ENCODE results near the gene RHBDD2. TPM values are rescaled to one million over a fixed set of nuclear protein-coding genes. Genes with fewer than 3 reads are reported as not detected.
A peak's percentile ranks its signal among the peaks of the same experiment; 100 is the strongest.
"Not testable (repeated sequence)": the region's sequence is repeated elsewhere in the genome, so short reads cannot be mapped to it uniquely, and the experiment has no call there.

RHBDD2 gene
- total and polyA plus RNA-seq, 9 donors, result 9.1 to 27.2 (median 20.9) TPM

DNA sequence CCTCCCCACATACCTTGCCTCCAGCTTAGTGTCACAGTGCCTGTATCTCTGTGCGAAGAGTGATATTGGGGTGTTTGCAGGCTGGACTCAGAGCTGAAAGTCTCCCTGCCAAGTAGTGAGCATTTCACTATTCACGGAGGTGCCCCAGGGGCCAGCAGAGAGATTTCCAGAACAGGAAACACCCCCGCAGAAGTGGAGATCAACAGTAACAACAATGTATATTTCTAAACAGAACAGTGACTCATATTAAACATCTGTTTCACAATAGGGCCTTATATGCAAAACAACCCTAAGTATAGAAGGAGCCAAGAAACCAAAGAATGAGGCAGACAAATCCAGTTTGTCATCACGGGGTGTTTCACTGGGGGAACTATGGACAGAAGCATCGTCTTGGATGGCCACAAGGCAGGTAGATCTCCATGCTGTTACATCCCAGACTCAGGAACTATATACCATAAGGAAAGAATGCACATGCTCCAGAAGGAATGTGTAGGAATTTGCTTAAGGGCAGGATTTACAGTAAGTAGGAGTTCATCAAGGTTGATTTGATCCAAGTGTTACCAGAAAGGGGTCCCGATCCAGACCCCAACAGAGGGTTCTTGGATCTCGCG, 35.9 kb upstream of the RHBDD2 start:
- peak; percentile 91 for DNase-seq
- 59% methylated on average over 3 of the region's 8 CpGs for WGBS (ENCODE audit: insufficient coverage)
- H3K9me3 ChIP-seq (replicated peaks; ENCODE audit: control insufficient read depth, low read depth, low read length), result no peaks in the 10 kb centered on the region
- H3K27me3 ChIP-seq (ENCODE audit: control insufficient read depth, insufficient read depth, low read length), result no peaks in the 10 kb centered on the region
- no peaks in the 10 kb centered on the region for H3K36me3 ChIP-seq (ENCODE audit: control insufficient read depth, insufficient read depth, low read length)
- H3K4me3 ChIP-seq (ENCODE audit: low read length), result no peak overlapping the region
- H3K27ac ChIP-seq (ENCODE audit: low read length), result peak overlapping the region; percentile 91
- H3K4me1 ChIP-seq (ENCODE audit: control insufficient read depth, insufficient read depth, low read length), result peaks cover 13% of the 10 kb centered on the region

DNA sequence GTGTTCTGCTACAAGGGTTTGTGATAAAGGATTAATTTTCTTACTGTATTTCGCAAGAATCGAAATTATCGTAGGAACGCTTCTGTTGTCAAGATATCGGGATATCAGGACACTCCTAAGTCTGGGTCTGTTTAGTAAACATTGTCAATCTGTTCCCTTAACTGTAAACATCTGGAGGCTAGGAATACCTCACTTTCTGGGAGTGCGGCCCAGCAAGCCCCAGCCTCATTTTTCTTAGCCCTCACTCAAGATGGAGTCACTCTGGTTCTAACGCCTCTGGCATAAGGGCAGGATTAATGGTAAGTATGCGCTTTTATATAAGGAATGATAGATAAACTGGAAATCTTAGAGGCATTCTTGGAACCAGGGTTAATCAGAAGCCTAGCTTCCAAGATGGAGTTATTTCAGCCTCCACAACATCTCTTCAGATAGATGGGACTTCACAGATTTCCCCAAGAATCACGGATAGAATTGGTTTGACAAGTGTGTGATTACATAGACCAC, 35.2 kb upstream of the RHBDD2 start:
- DNase-seq, result peak; percentile 17
- H3K4me3 ChIP-seq (ENCODE audit: low read length), result no peak overlapping the region
- no peaks in the 10 kb centered on the region for H3K27me3 ChIP-seq (ENCODE audit: control insufficient read depth, insufficient read depth, low read length)
- H3K9me3 ChIP-seq (replicated peaks; ENCODE audit: control insufficient read depth, low read depth, low read length), result no peaks in the 10 kb centered on the region
- WGBS (ENCODE audit: insufficient coverage), result no CpG with 5 or more reads among the region's 9 CpGs
- peak overlapping the region; percentile 83 for H3K27ac ChIP-seq (ENCODE audit: low read length)
- peaks cover 13% of the 10 kb centered on the region for H3K4me1 ChIP-seq (ENCODE audit: control insufficient read depth, insufficient read depth, low read length)
- H3K36me3 ChIP-seq (ENCODE audit: control insufficient read depth, insufficient read depth, low read length), result no peaks in the 10 kb centered on the region

DNA sequence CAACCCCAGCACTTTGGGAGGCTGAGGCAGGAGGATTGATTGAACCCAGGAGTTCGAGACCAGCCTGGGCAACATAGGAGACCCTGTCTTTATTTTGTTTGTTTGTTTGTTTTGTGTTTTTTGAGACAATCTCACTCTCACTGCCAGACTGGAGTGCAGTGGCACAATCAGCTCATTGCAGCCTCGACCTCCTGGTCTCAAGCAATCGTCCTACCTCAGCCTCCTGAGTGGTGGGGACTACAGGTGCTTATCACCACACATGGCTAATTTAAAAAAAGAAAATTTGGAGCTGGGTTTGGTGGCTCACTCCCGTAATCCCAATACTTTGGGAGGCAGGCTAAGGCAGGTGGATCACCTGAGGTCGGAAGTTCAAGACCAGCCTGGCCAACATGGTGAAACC, 34.7 kb upstream of the RHBDD2 start:
- Histone ChIP-seq H3K36me3 (ENCODE audit: control insufficient read depth, insufficient read depth, low read length) (no peaks in the 10 kb centered on the region), H3K27me3 (ENCODE audit: control insufficient read depth, insufficient read depth, low read length) (no peaks in the 10 kb centered on the region), H3K4me1 (ENCODE audit: control insufficient read depth, insufficient read depth, low read length) (peaks cover 13% of the 10 kb centered on the region), H3K9me3 (replicated peaks; ENCODE audit: control insufficient read depth, low read depth, low read length) (no peaks in the 10 kb centered on the region), H3K27ac (ENCODE audit: low read length) (no peak overlapping the region), H3K4me3 (ENCODE audit: low read length) (no peak overlapping the region)
- WGBS (ENCODE audit: insufficient coverage), result 100% methylated on average over 3 of the region's 5 CpGs
- no peak for DNase-seq

DNA sequence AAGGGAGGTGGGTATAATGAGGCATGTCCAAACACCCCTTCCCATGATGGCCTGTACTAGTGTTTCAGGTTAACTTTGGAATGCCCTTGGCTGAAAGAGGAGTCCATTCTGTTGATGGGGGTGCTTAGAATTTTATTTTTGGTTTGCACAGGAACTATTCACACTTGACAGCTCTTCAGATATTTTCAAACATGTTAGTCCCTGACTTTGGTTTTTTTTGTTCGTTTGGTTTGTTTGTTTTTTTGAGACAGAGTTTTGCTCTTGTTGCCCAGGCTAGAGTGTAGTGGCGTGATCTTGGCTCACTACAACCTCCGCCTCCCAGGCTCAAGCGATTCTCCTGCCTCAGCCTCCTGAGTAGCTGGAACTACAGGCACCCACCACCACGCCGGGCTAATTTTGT, 33.7 kb upstream of the RHBDD2 start:
- H3K27me3 ChIP-seq (ENCODE audit: control insufficient read depth, insufficient read depth, low read length); H3K27ac ChIP-seq (ENCODE audit: low read length); H3K36me3 ChIP-seq (ENCODE audit: control insufficient read depth, insufficient read depth, low read length); H3K4me3 ChIP-seq (ENCODE audit: low read length); DNase-seq; H3K9me3 ChIP-seq (replicated peaks; ENCODE audit: control insufficient read depth, low read depth, low read length): not testable (repeated sequence)
- WGBS (ENCODE audit: insufficient coverage), result 95% methylated on average over 3 of the region's 6 CpGs
- H3K4me1 ChIP-seq (ENCODE audit: control insufficient read depth, insufficient read depth, low read length), result peaks cover 13% of the 10 kb centered on the region

DNA sequence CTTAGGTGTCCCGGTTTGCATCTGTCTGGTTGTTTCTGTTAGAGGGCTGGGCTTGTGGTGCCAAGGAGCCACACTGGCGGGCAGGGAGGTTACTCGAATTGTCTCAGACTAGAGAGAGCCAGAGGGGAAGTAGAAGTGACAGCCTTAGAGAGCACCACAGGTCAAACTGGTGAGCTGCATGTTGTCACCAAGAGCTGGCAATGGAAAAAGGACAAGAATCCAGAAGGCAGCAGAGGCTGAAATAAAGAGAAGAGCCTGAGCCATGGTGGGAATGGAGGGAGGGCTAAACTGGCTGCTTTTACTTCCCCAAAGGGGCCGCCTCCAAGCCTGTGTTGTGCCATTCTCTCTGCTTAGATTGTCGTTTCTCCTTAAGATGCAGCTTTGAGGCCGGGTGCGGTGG, 31.1 kb upstream of the RHBDD2 start:
- no peak overlapping the region for H3K4me3 ChIP-seq (ENCODE audit: low read length)
- 66% methylated on average over 5 of the region's 7 CpGs for WGBS (ENCODE audit: insufficient coverage)
- H3K4me1 ChIP-seq (ENCODE audit: control insufficient read depth, insufficient read depth, low read length), result peaks cover 7% of the 10 kb centered on the region
- DNase-seq, result peak; percentile 13
- no peaks in the 10 kb centered on the region for H3K36me3 ChIP-seq (ENCODE audit: control insufficient read depth, insufficient read depth, low read length)
- H3K27me3 ChIP-seq (ENCODE audit: control insufficient read depth, insufficient read depth, low read length), result no peaks in the 10 kb centered on the region
- no peak overlapping the region for H3K27ac ChIP-seq (ENCODE audit: low read length)
- H3K9me3 ChIP-seq (replicated peaks; ENCODE audit: control insufficient read depth, low read depth, low read length), result no peaks in the 10 kb centered on the region

DNA sequence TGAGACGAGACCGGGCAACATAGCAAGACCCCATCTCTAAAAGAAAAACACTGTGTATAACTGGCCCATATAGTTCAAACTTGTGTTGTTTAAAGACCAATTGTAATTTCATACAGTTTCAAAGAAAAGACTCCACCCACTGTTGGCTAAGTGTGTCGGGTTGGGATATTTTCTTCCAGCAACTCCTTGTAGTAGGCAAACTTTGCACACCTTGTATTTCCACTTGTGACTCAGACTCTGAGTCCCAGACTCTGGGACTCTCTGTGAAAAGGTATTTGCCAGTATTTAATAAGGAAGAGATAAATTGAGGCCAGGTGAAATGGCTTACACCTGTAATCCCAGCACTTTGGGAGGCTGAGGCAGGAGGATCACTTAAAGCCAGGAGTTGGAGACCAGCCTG, 29.3 kb upstream of the RHBDD2 start:
- no peaks in the 10 kb centered on the region for H3K9me3 ChIP-seq (replicated peaks; ENCODE audit: control insufficient read depth, low read depth, low read length)
- DNase-seq, result no peak
- H3K27me3 ChIP-seq (ENCODE audit: control insufficient read depth, insufficient read depth, low read length), result no peaks in the 10 kb centered on the region
- H3K4me1 ChIP-seq (ENCODE audit: control insufficient read depth, insufficient read depth, low read length), result no peaks in the 10 kb centered on the region
- no CpG with 5 or more reads among the region's 3 CpGs for WGBS (ENCODE audit: insufficient coverage)
- H3K36me3 ChIP-seq (ENCODE audit: control insufficient read depth, insufficient read depth, low read length), result no peaks in the 10 kb centered on the region
- no peak overlapping the region for H3K4me3 ChIP-seq (ENCODE audit: low read length)
- no peak overlapping the region for H3K27ac ChIP-seq (ENCODE audit: low read length)

DNA sequence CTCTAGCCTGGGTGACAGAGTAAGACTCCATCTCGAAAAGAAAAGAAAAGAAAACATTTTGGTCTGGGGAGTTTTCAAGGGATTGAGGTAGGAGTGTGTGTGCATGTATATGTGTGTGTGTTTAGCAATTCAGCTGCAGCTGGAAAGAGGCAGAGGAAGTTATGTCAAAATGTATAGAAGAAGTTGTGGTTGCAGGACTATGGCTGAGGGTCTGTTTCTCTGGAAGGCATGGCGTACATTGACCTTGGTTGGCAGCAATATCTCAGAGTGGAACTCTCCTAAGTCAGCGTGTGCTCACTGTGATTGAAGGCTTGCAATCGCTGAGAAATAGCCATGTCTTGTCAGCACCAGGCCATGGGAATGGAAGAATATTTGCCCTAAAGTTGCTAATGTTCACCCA, 28.6 kb upstream of the RHBDD2 start:
- 47% methylated on average over 3 of the region's 4 CpGs for WGBS (ENCODE audit: insufficient coverage)
- Histone ChIP-seq H3K4me3 (ENCODE audit: low read length) (no peak overlapping the region), H3K9me3 (replicated peaks; ENCODE audit: control insufficient read depth, low read depth, low read length) (no peaks in the 10 kb centered on the region), H3K27me3 (ENCODE audit: control insufficient read depth, insufficient read depth, low read length) (no peaks in the 10 kb centered on the region), H3K27ac (ENCODE audit: low read length) (no peak overlapping the region), H3K36me3 (ENCODE audit: control insufficient read depth, insufficient read depth, low read length) (no peaks in the 10 kb centered on the region), H3K4me1 (ENCODE audit: control insufficient read depth, insufficient read depth, low read length) (no peaks in the 10 kb centered on the region)
- DNase-seq, result peak; percentile 34

DNA sequence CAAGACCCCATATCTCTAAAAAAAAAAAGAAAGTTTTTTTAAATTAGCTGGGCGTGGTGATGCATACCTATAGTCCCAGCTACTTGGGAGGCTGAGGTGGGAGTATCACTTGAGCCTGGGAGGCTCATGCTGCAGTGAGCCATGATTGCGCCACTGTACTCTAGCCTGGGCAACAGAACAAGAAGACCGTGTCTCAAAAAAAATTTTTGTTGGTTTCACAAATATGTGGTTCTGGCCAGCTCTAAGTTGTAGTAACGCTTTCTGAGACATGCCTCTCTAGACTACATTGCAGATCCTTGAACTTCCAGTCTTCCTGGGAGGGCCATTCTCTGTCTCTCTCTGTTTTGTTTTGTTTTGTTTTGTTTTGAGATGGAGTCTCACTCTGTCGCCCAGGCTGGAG, 24.6 kb upstream of the RHBDD2 start:
- Histone ChIP-seq H3K4me3 (ENCODE audit: low read length) (no peak overlapping the region), H3K27me3 (ENCODE audit: control insufficient read depth, insufficient read depth, low read length) (no peaks in the 10 kb centered on the region), H3K27ac (ENCODE audit: low read length) (no peak overlapping the region), H3K9me3 (replicated peaks; ENCODE audit: control insufficient read depth, low read depth, low read length) (no peaks in the 10 kb centered on the region), H3K36me3 (ENCODE audit: control insufficient read depth, insufficient read depth, low read length) (no peaks in the 10 kb centered on the region), H3K4me1 (ENCODE audit: control insufficient read depth, insufficient read depth, low read length) (no peaks in the 10 kb centered on the region)
- WGBS (ENCODE audit: insufficient coverage), result 93% methylated on average over 3 of the region's 5 CpGs
- DNase-seq, result no peak

DNA sequence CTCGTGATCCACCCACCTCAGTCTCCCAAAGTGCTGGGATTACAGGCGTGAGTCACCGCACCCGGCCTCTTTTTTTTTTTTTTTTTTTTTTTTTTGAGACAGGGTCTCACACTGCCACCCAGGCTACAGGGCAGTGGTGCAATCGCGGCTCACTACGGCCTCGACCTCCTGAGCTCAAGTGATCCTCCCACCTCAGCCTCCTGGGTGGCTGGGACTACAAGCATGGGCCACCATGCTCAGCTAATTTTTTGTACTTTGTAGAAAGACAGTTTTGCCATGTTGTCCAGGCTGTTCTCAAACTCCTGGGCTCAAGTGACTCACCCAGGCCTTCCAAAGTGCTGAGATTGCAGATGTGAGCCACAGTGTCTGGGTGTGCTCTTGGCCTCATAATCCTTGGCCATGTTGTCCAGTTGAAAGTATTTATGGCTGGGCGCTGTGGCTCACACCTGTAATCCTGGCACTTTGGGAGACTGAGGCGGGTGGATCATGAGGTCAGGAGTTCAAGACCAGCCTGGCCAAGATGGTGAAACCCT, 24.0 kb upstream of the RHBDD2 start:
- H3K27ac ChIP-seq (ENCODE audit: low read length); H3K27me3 ChIP-seq (ENCODE audit: control insufficient read depth, insufficient read depth, low read length); H3K9me3 ChIP-seq (replicated peaks; ENCODE audit: control insufficient read depth, low read depth, low read length); H3K4me1 ChIP-seq (ENCODE audit: control insufficient read depth, insufficient read depth, low read length); DNase-seq; H3K4me3 ChIP-seq (ENCODE audit: low read length); H3K36me3 ChIP-seq (ENCODE audit: control insufficient read depth, insufficient read depth, low read length): not testable (repeated sequence)
- WGBS (ENCODE audit: insufficient coverage), result 90% methylated on average over 2 of the region's 10 CpGs

DNA sequence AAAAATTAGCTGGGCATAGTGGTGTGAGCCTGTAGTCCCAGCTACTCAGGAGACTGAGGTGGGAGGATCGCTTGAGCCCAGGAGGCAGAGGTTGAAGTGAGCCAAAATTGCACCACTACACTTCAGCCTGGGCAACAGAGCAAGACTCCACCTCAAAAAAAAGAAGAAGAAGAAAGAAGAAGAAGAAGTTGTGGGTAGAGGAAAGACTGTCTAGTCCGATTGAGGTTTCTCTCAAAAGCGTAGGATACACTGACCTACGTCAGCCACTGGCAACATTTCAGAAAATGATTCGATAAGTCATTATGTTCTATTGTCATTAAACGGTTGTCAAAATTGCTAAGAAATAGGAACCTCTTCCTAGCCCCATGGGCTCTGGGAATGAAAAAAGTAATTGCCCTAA, 22.3 kb upstream of the RHBDD2 start:
- H3K9me3 ChIP-seq (replicated peaks; ENCODE audit: control insufficient read depth, low read depth, low read length), result no peaks in the 10 kb centered on the region
- no peak overlapping the region for H3K4me3 ChIP-seq (ENCODE audit: low read length)
- 82% methylated on average over 3 of the region's 6 CpGs for WGBS (ENCODE audit: insufficient coverage)
- H3K36me3 ChIP-seq (ENCODE audit: control insufficient read depth, insufficient read depth, low read length), result no peaks in the 10 kb centered on the region
- peak; percentile 53 for DNase-seq
- H3K27ac ChIP-seq (ENCODE audit: low read length), result no peak overlapping the region
- no peaks in the 10 kb centered on the region for H3K4me1 ChIP-seq (ENCODE audit: control insufficient read depth, insufficient read depth, low read length)
- no peaks in the 10 kb centered on the region for H3K27me3 ChIP-seq (ENCODE audit: control insufficient read depth, insufficient read depth, low read length)

DNA sequence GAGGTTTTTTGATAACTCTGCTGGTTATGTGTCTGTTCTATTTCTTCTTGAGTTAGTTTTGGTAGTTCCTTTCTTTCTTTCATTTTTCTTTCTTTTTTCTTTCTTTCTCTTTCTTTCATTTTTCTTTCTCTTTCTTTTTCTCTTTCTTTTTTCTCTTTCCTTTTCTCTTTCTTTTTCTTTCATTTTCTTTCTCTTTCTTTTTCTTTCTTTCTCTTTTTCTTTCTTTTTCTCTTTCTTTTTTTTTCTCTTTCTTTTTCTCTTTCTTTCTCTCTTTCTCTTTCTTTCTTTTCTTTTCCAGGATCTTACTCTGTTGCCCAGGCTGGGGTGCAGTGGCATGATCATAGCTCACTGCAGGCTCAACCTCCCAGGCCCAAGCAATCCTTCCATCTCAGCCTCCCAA, 20.4 kb upstream of the RHBDD2 start:
- H3K27ac ChIP-seq (ENCODE audit: low read length), result no peak overlapping the region
- H3K4me1 ChIP-seq (ENCODE audit: control insufficient read depth, insufficient read depth, low read length), result no peaks in the 10 kb centered on the region
- H3K9me3 ChIP-seq (replicated peaks; ENCODE audit: control insufficient read depth, low read depth, low read length), result no peaks in the 10 kb centered on the region
- no peaks in the 10 kb centered on the region for H3K36me3 ChIP-seq (ENCODE audit: control insufficient read depth, insufficient read depth, low read length)
- H3K27me3 ChIP-seq (ENCODE audit: control insufficient read depth, insufficient read depth, low read length), result no peaks in the 10 kb centered on the region
- no peak overlapping the region for H3K4me3 ChIP-seq (ENCODE audit: low read length)
- DNase-seq, result no peak

Measured in muscle of leg (tissue), 11 donors.